ENCODE data around the gene KCNK10.

The KCNK10 gene

GRCh38 chr14:88185843-88186242, 137.2 kb downstream of the KCNK10 start:
- TF ChIP-seq CTCF (IDR thresholded peaks at IDR 0.05; ENCODE audit: insufficient read depth, low read depth, low read length, missing control alignments) = no peak
- no peak for DNase-seq (ENCODE audit: low read depth)
- H3K4me3 ChIP-seq (ENCODE audit: low read length) = no peak overlapping the region

GRCh38 chr14:88184956-88185355, 138.1 kb downstream of the KCNK10 start:
- no peak for TF ChIP-seq CTCF (IDR thresholded peaks at IDR 0.05; ENCODE audit: insufficient read depth, low read depth, low read length, missing control alignments)
- no peak overlapping the region for H3K4me3 ChIP-seq (ENCODE audit: low read length)
- DNase-seq (ENCODE audit: low read depth) = no peak

- TF ChIP-seq CTCF (IDR thresholded peaks at IDR 0.05; ENCODE audit: insufficient read depth, low read depth, low read length, missing control alignments) = no peak
- DNase-seq (ENCODE audit: low read depth) = no peak
- H3K4me3 ChIP-seq (ENCODE audit: low read length) = no peak overlapping the region
Observed at GRCh38 chr14:88181072-88181471, 142.0 kb downstream of the KCNK10 start.

GRCh38 chr14:88179716-88180115, 143.4 kb downstream of the KCNK10 start:
- no peak for DNase-seq (ENCODE audit: low read depth)
- no peak for TF ChIP-seq CTCF (IDR thresholded peaks at IDR 0.05; ENCODE audit: insufficient read depth, low read depth, low read length, missing control alignments)
- H3K4me3 ChIP-seq (ENCODE audit: low read length) = no peak overlapping the region

GRCh38 chr14:88170333-88170732, 152.7 kb downstream of the KCNK10 start:
- no peak overlapping the region for H3K4me3 ChIP-seq (ENCODE audit: low read length)
- no peak for TF ChIP-seq CTCF (IDR thresholded peaks at IDR 0.05; ENCODE audit: insufficient read depth, low read depth, low read length, missing control alignments)
- DNase-seq (ENCODE audit: low read depth) = no peak

GRCh38 chr14:88168498-88169165, 154.4 kb downstream of the KCNK10 start:
- no peak overlapping the region for H3K4me3 ChIP-seq (ENCODE audit: low read length)
- peak; percentile 61 for TF ChIP-seq CTCF (IDR thresholded peaks at IDR 0.05; ENCODE audit: insufficient read depth, low read depth, low read length, missing control alignments)
- peak; percentile 42 for DNase-seq (ENCODE audit: low read depth)

- TF ChIP-seq CTCF (IDR thresholded peaks at IDR 0.05; ENCODE audit: insufficient read depth, low read depth, low read length, missing control alignments) = no peak
- H3K4me3 ChIP-seq (ENCODE audit: low read length) = no peak overlapping the region
- DNase-seq (ENCODE audit: low read depth) = no peak
Observed at GRCh38 chr14:88168025-88168424, 155.0 kb downstream of the KCNK10 start.
